Hepatocyte (in vitro differentiated cells): ENCODE results near the gene GNG12.

Source experiments
- EZH2 ChIP-seq: fragments of 200-600 bp; sonication (generic); IDR thresholded peaks from 2 replicates; pipeline ENCODE4 v1.6.1; 2016; ENCODE audit warnings: antibody characterized with exemption, mild to moderate bottlenecking, borderline replicate concordance
- TF ChIP-seq, protein P1 (sequence below): fragments of 200-600 bp; sonication (generic); IDR thresholded peaks from 2 replicates; pipeline ENCODE4 v1.5.1; 2016; ENCODE audit warnings: antibody characterized with exemption, mild to moderate bottlenecking; ENCODE audit not compliant: poor library complexity

DNA sequence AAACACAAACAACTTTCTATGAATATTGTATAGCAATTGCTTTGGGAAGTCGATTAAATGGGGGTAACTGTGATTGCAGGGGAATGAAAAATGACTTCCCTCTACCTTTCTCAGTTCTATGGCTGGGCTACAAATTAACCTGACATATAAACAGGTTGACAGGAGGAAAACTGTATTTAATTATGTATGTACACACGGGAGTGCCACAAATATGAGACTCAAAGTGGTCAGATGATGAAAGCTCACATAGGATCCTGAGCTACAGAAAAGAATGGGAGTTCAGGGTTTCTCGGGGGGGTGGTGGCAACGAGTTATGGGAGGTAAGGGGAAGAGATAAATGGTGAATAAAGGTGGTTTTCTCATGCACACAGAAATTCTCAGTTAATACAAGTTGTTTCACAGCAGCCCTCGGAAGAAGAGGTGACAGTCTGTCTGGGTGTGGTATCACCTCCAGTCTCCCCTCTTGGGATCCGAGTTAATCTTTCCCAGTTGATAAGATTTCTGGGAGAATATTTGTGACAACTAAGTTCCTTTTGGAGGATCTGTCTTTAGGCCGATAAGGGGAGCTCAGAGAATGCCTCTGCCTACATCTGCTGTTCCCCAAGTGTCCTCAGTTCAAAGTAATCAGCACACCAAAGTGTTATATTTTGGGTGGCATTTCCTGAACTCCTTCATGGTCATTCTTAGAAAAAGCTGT is 122.0 kb downstream of the GNG12 start:
- TF ChIP-seq, protein P1, sequence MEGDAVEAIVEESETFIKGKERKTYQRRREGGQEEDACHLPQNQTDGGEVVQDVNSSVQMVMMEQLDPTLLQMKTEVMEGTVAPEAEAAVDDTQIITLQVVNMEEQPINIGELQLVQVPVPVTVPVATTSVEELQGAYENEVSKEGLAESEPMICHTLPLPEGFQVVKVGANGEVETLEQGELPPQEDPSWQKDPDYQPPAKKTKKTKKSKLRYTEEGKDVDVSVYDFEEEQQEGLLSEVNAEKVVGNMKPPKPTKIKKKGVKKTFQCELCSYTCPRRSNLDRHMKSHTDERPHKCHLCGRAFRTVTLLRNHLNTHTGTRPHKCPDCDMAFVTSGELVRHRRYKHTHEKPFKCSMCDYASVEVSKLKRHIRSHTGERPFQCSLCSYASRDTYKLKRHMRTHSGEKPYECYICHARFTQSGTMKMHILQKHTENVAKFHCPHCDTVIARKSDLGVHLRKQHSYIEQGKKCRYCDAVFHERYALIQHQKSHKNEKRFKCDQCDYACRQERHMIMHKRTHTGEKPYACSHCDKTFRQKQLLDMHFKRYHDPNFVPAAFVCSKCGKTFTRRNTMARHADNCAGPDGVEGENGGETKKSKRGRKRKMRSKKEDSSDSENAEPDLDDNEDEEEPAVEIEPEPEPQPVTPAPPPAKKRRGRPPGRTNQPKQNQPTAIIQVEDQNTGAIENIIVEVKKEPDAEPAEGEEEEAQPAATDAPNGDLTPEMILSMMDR = no peak
- TF ChIP-seq EZH2 = no peak
